Activated T-cell treated with anti-CD3 and anti-CD28 coated beads, Interleukin-2, amount 50 U/mL, for 72 hours (primary cell): Measurements from ENCODE around the gene ABCB9. TPM values are rescaled to one million over a fixed set of nuclear protein-coding genes. Genes with fewer than 3 reads are reported as not detected.

Source experiments
- ATAC-seq, 2 donors: fragments of 150-1000 bp; cut with Tn5 transposase; replicated peaks in 1 of 2; 2 replicates each; pipeline ENCODE4 v1.10.0; 2021; ENCODE audit warnings: moderate library complexity in 2 of 2, mild to moderate bottlenecking in 1 of 2
- DNase-seq, 2 donors: peaks; one replicate each; pipeline ENCODE4 v3.0.0; 2021 to 2022; ENCODE audit warnings: mixed read lengths in 1 of 2
- H3K27ac Mint-ChIP-seq: one replicate; pipeline ENCODE4 v1.8.0; 2022; ENCODE audit warnings: mild to moderate bottlenecking, moderate library complexity, mixed read lengths
- H3K27me3 Mint-ChIP-seq: one replicate; pipeline ENCODE4 v1.8.0; 2022; ENCODE audit warnings: low read depth, mixed read lengths
- H3K36me3 Mint-ChIP-seq, 2 donors: one replicate each; pipeline ENCODE4 v1.8.0; 2022; ENCODE audit warnings: mixed read lengths in 2 of 2, mild to moderate bottlenecking in 1 of 2; ENCODE audit not compliant: insufficient read depth in 2 of 2
- H3K4me1 Mint-ChIP-seq: one replicate; pipeline ENCODE4 v1.8.0; 2022; ENCODE audit warnings: low read depth, mixed read lengths
- H3K4me3 Mint-ChIP-seq, 2 donors: one replicate each; pipeline ENCODE4 v1.8.0; 2022; ENCODE audit warnings: mild to moderate bottlenecking in 2 of 2, mixed read lengths in 2 of 2, moderate library complexity in 2 of 2
- H3K9me3 Mint-ChIP-seq, 2 donors: one replicate each; pipeline ENCODE4 v1.8.0; 2022; ENCODE audit warnings: mixed read lengths in 2 of 2
- total RNA-seq, 2 donors: library from RNA; stranded (reverse); gene quantifications; one replicate each; pipeline ENCODE4 v1.2.3, GENCODE V29; 2022

Gene ABCB9
- total RNA-seq, 2 donors from 2014 or later, result 4.9 to 7.0 TPM

DNA sequence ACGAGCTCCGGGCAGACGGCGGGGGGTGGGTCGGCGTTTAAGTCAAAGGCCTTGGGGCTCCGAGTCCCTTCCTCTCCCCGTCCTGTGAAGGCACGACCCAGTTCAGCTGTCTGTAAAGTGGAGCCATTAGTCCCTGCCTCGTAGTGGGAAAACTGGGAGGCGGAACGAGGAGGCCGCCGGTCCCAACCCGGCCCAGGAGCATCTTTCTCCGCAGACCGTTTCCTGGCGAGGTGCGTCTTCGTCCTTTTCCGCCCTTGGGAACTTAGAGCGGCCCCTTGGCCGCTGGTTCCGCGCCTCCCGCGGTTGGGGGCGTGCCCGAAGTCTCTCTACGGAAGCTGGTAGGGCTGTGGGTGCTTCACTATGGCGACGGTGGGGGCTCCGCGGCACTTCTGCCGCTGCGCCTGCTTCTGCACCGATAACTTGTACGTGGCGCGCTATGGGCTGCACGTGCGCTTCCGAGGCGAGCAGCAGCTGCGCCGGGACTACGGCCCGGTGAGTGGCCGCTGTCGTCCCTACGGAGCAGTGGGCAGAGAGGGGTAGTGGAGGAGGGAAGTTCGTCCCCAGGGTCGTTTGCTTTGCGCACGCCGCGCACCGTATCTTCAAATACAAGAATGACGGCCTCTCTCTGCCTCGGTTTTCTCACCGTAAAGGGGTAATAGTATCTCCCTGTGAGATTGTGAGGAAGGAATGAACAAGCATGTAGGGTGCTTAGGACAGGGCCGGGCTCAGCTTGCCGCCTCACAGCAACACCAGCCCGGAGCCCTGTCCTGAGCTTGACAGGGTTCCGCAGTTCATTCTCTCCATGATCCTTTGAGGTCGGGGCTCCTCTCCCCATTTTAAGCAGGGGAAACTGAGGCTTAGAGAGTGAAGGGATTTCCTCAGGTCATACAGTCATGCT lies 8.9 kb upstream of the ABCB9 start, which contains the start of gene OGFOD2:
TSS of gene OGFOD2 (plus strand) at position 353 of the 898 bp plus-strand sequence. CDS start at position 361, 8 bp downstream.
- peaks cover 31% of the 10 kb centered on the region for H3K4me1 Mint-ChIP-seq
- H3K27me3 Mint-ChIP-seq, result no peaks in the 10 kb centered on the region
- DNase-seq, result peak; percentile 95 to 96
- peak within 1 kb of the TSS; percentile 98 for H3K4me3 Mint-ChIP-seq
- peaks cover 0 to 1% of the 10 kb centered on the region in 2 donors for H3K36me3 Mint-ChIP-seq
- ATAC-seq, result peak; percentile 88
- H3K27ac Mint-ChIP-seq, result peak within 1 kb of the TSS; percentile 82
- H3K9me3 Mint-ChIP-seq, result no peaks in the 10 kb centered on the region

DNA sequence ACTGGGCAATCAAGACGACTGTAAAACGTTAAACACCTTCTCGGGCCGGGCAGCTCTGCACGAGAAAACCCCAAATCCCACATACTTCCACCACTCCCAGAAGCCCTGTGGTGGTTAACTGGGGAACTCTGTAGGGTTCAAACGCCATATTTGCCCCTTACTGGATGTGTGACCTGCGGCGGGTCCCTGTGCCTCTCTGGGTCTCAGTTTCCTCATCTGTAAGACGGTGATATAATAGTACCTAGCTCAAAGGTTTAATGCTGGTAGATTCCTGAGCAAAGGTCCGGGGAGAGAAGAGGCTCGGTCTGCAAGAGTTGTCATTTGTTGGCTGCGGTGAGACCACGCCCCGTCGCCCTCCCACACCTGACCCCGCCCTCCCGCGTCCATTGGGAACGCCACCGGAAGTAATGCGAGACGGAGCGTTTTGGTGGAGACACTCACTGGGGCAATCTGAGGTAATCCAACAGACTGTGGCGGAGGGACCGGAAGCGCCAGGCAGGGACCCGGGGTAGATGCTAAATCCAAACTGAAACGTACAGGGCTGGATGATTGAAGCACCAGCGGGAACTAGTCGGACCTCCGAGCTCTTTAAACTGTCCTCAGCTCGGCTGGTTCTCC lies 8.1 kb upstream of the ABCB9 start:
- H3K9me3 Mint-ChIP-seq, result no peaks in the 10 kb centered on the region
- peaks cover 24% of the 10 kb centered on the region for H3K4me1 Mint-ChIP-seq
- no peaks in the 10 kb centered on the region for H3K27me3 Mint-ChIP-seq
- no peaks in the 10 kb centered on the region for H3K36me3 Mint-ChIP-seq
- DNase-seq, result peak; percentile 99
- peak; percentile 90 to 91 for ATAC-seq
- peak overlapping the region; percentile 98 for H3K4me3 Mint-ChIP-seq
- peak overlapping the region; percentile 82 for H3K27ac Mint-ChIP-seq

- H3K27me3 Mint-ChIP-seq, result no peaks in the 10 kb centered on the region
- H3K4me1 Mint-ChIP-seq, result peaks cover 4% of the 10 kb centered on the region
- H3K9me3 Mint-ChIP-seq, result no peaks in the 10 kb centered on the region
- H3K36me3 Mint-ChIP-seq, result no peaks in the 10 kb centered on the region
- ATAC-seq, result no peak
- H3K27ac Mint-ChIP-seq, result no peak overlapping the region
- no peak overlapping the region for H3K4me3 Mint-ChIP-seq
- no peak for DNase-seq
These were observed 3.4 kb upstream of the ABCB9 start for GRCh38 chr12:122969676-122970075.

GRCh38 chr12:122968104-122968503 lies 1.8 kb upstream of the ABCB9 start:
- Mint-ChIP-seq H3K9me3 (no peaks in the 10 kb centered on the region), H3K4me1 (peaks cover 6% of the 10 kb centered on the region), H3K36me3 (no peaks in the 10 kb centered on the region), H3K4me3 (no peak overlapping the region), H3K27ac (no peak overlapping the region), H3K27me3 (no peaks in the 10 kb centered on the region)
- ATAC-seq (no peak), DNase-seq (no peak)

GRCh38 chr12:122966743-122967550 lies 684 bp upstream of the ABCB9 start:
- H3K4me3 Mint-ChIP-seq, result peak overlapping the region; percentile 57 to 59
- no peaks in the 10 kb centered on the region for H3K27me3 Mint-ChIP-seq
- ATAC-seq, result no peak
- H3K4me1 Mint-ChIP-seq, result peaks cover 6% of the 10 kb centered on the region
- H3K36me3 Mint-ChIP-seq, result no peaks in the 10 kb centered on the region
- H3K27ac Mint-ChIP-seq, result peak overlapping the region; percentile 54
- H3K9me3 Mint-ChIP-seq, result no peaks in the 10 kb centered on the region
- no peak for DNase-seq

- Mint-ChIP-seq H3K27me3 (no peaks in the 10 kb centered on the region), H3K36me3 (no peaks in the 10 kb centered on the region), H3K9me3 (no peaks in the 10 kb centered on the region), H3K4me1 (peaks cover 6% of the 10 kb centered on the region), H3K4me3 (peak overlapping the region; percentile 58 to 73), H3K27ac (no peak overlapping the region)
- DNase-seq (no peak), ATAC-seq (no peak)
These were observed 927 bp downstream of the ABCB9 start for GRCh38 chr12:122965321-122965751.

DNA sequence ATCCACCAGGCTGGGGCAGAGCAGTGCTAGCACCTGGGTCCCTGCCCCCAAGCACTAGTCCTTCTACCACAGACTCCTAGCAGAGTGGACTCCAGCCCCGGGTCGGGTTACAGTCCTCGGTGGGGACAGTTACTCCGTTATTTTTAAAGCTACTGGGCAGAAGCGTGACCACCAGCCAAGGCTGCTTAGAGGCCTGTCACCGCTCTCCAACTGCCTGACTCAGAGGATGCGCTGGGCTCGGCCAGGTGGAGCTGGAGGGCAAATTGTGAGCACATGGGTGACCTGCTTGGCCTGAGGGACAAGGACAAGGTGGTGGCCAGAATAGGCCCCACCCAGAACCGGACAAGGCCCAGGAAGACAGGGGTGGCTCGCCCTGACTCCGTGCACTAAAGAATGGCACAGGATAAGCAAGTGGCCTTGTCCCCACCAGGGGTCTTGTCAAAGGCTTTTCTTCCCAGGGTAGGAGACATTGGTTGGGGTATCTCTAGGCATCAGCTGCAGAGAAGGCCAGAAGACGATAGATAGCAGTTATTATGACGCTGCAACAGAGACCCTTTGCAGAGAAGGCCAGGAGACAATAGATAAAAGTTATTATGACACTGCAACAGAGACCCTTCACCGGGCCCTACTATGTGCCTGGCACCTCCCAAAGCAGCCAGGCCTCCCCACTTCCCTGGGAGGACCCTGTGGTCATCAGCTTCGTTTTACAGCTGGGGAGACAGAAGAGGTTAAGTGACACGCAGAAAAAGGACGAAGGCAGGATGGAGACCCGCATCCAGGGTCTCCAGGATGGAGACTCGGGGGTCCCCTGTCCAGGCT lies 1.6 kb downstream of the ABCB9 start:
- no peaks in the 10 kb centered on the region for H3K27me3 Mint-ChIP-seq
- no peak for ATAC-seq
- no peaks in the 10 kb centered on the region for H3K36me3 Mint-ChIP-seq
- H3K27ac Mint-ChIP-seq, result no peak overlapping the region
- H3K4me3 Mint-ChIP-seq, result peak overlapping the region; percentile 58 to 73
- peaks cover 6% of the 10 kb centered on the region for H3K4me1 Mint-ChIP-seq
- DNase-seq, result no peak
- H3K9me3 Mint-ChIP-seq, result no peaks in the 10 kb centered on the region

DNA sequence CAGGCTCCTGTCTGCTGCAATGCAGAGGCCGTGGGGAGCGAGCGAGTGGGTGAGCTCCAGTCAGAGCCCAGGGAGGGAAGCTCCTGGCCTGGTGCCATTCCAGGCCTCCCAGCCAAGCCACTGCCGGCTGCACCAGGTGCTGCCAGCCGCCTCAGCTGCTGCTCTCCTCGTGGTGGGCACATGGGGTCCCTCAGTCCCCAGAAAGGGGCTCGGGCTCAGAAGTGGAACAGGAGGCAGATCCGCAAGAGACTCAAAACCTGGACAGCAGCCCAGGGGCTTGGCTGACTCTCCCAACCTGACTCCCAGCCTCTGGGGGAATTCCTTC lies 2.4 kb downstream of the ABCB9 start:
- Mint-ChIP-seq H3K4me3 (no peak overlapping the region), H3K9me3 (no peaks in the 10 kb centered on the region), H3K4me1 (peaks cover 6% of the 10 kb centered on the region), H3K36me3 (no peaks in the 10 kb centered on the region), H3K27me3 (no peaks in the 10 kb centered on the region), H3K27ac (no peak overlapping the region)
- DNase-seq (no peak), ATAC-seq (no peak)

- Mint-ChIP-seq H3K4me1 (peaks cover 6% of the 10 kb centered on the region), H3K27me3 (no peaks in the 10 kb centered on the region), H3K9me3 (no peaks in the 10 kb centered on the region), H3K27ac (no peak overlapping the region), H3K4me3 (no peak overlapping the region), H3K36me3 (no peaks in the 10 kb centered on the region)
- DNase-seq (no peak), ATAC-seq (no peak)
These were observed 4.5 kb downstream of the ABCB9 start for GRCh38 chr12:122961531-122962329.

DNA sequence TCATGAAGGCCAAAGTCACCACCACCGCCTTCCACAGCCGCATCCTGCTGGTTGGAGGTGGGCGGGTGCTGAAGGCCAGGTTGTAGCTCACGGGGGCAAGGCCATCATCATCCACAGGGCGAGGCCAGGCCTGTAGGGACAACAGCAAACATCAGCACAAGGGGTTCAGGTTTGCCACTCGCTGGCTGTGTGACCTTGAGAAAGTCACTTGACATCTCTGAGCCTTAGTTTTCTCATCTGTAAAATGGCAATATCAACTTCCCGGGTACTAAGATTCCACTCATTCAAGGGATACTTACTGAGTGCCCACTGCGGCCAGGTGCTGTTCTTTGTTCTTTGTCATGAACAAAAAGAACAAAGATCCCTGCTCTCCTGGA lies 6.1 kb downstream of the ABCB9 start:
- no peak overlapping the region for H3K4me3 Mint-ChIP-seq
- H3K36me3 Mint-ChIP-seq, result no peaks in the 10 kb centered on the region

GRCh38 chr12:122959566-122960192 lies 6.6 kb downstream of the ABCB9 start:
- no peak overlapping the region for H3K27ac Mint-ChIP-seq
- peaks cover 3% of the 10 kb centered on the region for H3K4me1 Mint-ChIP-seq
- DNase-seq, result no peak
- H3K27me3 Mint-ChIP-seq, result no peaks in the 10 kb centered on the region
- H3K4me3 Mint-ChIP-seq, result no peak overlapping the region
- no peaks in the 10 kb centered on the region for H3K36me3 Mint-ChIP-seq
- H3K9me3 Mint-ChIP-seq, result no peaks in the 10 kb centered on the region
- no peak for ATAC-seq

More for the DNA sequence above, 6.1 kb downstream of the ABCB9 start:
- Mint-ChIP-seq H3K4me1 (peaks cover 6% of the 10 kb centered on the region), H3K9me3 (no peaks in the 10 kb centered on the region), H3K27me3 (no peaks in the 10 kb centered on the region), H3K27ac (no peak overlapping the region)
- ATAC-seq, result no peak
- DNase-seq, result no peak
